ENCODE measurements around the gene ABCA6. TPM values are rescaled to one million over a fixed set of nuclear protein-coding genes. Genes with fewer than 3 reads are reported as not detected.

The ABCA6 gene
- total RNA-seq, 3 donors from 2014 or later, result 5.4 to 21.3 (median 7.7) TPM

DNA sequence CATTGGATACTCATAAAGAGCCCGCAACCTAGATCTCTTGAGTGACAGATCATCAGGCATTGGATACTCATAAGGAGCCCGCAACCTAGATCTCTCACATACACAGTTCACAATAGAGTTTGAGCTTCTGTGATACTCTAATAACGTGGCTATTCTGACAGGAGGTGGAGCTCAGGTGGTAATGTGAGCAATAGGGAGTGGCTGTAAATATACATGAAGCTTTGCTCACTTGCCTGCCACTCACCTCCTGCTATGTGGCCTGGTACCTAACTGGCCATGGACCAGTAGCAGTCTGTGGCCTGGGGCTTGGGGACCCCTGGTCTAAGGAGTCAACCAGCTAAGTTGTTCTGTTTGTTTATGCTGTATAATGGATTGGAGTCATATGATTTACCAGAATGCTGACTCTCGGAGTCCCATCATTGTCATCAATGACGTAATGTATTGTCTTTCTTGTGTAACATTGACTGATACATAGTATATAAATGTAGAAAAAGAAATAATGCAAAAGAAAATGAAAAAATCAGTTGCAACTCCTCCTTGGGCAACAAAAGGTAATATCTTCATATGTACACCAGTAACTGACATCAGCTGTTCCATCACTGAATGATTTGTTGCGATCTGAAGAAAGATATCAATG, 98.5 kb downstream of the ABCA6 start:
- H3K9me3 ChIP-seq, result peaks cover 1% of the 10 kb centered on the region
- DNase-seq (no peak), ATAC-seq (no peak)
- no peaks in the 10 kb centered on the region for H3K36me3 ChIP-seq (ENCODE audit: low read depth)
- peaks cover 7% of the 10 kb centered on the region for H3K4me1 ChIP-seq (ENCODE audit: low read depth)
- TF ChIP-seq, protein P1, sequence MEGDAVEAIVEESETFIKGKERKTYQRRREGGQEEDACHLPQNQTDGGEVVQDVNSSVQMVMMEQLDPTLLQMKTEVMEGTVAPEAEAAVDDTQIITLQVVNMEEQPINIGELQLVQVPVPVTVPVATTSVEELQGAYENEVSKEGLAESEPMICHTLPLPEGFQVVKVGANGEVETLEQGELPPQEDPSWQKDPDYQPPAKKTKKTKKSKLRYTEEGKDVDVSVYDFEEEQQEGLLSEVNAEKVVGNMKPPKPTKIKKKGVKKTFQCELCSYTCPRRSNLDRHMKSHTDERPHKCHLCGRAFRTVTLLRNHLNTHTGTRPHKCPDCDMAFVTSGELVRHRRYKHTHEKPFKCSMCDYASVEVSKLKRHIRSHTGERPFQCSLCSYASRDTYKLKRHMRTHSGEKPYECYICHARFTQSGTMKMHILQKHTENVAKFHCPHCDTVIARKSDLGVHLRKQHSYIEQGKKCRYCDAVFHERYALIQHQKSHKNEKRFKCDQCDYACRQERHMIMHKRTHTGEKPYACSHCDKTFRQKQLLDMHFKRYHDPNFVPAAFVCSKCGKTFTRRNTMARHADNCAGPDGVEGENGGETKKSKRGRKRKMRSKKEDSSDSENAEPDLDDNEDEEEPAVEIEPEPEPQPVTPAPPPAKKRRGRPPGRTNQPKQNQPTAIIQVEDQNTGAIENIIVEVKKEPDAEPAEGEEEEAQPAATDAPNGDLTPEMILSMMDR (IDR thresholded peaks at IDR 0.05), result no peak
- intact Hi-C loops (cut with DNase I, micrococcal nuclease), result no loop called here
- H3K4me3 ChIP-seq, result no peak overlapping the region

DNA sequence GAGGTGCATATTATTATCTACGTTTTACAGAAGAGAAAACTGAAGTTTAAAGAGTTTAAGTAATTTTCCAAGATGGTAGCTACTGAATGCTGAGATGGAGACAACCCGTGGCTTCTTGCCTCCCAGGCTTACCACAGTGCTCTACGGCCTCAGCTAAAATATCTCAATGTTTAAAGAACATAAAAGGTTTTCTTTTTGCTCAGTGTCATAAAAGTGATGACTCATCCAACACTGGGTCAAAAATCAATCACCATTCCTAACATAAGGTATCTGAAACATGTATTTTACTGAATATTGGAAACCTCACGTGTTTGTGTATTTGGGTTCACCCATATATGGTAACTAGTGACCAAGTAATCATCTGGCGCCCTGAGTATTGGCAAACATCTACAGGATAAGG, 99.4 kb downstream of the ABCA6 start:
- Histone ChIP-seq H3K4me1 (ENCODE audit: low read depth) (no peaks in the 10 kb centered on the region), H3K4me3 (no peak overlapping the region), H3K9me3 (no peaks in the 10 kb centered on the region), H3K36me3 (ENCODE audit: low read depth) (no peaks in the 10 kb centered on the region)
- DNase-seq (no peak), ATAC-seq (peak; percentile 69)
- TF ChIP-seq, protein P1 (IDR thresholded peaks at IDR 0.05), result no peak
- intact Hi-C loops (cut with DNase I, micrococcal nuclease), result no loop called here

DNA sequence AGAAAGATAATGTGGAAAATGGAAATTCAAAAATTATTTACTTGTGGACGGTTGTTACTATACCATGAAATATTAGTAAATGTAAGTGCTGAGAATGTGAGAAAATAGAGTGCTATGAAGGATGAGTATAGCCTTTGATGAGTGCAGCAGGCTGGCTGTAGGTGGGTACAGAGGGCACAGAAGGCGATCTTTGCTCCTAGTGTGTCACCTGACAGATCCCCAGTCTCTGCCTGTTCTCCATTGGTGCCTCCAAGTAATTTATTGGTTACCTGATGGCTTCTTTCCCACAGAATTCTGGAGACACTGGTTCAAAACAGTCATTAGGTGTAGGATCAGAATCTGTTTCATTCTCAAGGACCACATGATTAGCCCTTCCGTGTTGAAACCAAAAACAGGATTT, 109.9 kb downstream of the ABCA6 start:
- intact Hi-C loops (cut with DNase I, micrococcal nuclease), result no loop called here
- Histone ChIP-seq H3K9me3 (no peaks in the 10 kb centered on the region), H3K36me3 (ENCODE audit: low read depth) (no peaks in the 10 kb centered on the region), H3K4me3 (no peak overlapping the region), H3K4me1 (ENCODE audit: low read depth) (no peaks in the 10 kb centered on the region)
- no peak for DNase-seq
- no peak for ATAC-seq
- TF ChIP-seq, protein P1 (IDR thresholded peaks at IDR 0.05), result no peak

DNA sequence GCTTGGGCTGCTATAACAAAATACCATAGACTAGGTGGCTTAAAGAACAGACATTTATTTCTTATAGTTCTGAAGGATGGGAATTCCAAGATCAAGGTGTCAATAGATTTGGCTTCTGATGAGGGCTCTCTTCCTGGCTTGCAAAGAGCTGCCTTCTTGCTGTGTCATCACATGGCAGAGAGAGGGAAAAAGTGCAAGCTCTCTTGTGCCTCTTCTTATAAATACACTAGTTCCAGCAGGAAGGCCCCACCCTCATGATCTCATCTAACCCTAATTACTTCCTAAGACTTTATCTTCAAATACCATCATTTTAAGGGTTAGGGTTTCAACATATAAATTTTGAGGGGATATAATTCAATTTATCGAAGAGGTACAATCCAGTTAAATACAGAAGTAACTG, 111.5 kb downstream of the ABCA6 start:
- TF ChIP-seq, protein P1 (IDR thresholded peaks at IDR 0.05), result no peak
- ATAC-seq, result no peak
- Histone ChIP-seq H3K4me3 (no peak overlapping the region), H3K36me3 (ENCODE audit: low read depth) (no peaks in the 10 kb centered on the region), H3K9me3 (no peaks in the 10 kb centered on the region), H3K4me1 (ENCODE audit: low read depth) (no peaks in the 10 kb centered on the region)
- no peak for DNase-seq
- intact Hi-C loops (cut with DNase I, micrococcal nuclease), result no loop called here

Small RNA genes within 50 kb of the gene (microRNA-seq; reads per million reads assigned to microRNA genes)
- gene MIR4524A (not detected), gene MIR4524B (not detected)

Other genes starting within 250 kb of the ABCA6 start
- 10 to 100 TPM in 2 of 3 donors, 1 to 10 TPM in 1; 6.0 to 42.1 (median 13.1) TPM for gene ABCA8, start 186.5 kb downstream of the ABCA6 start, total RNA-seq
- gene ABCA9, start 81.0 kb downstream of the ABCA6 start, total RNA-seq, result 10 to 100 TPM in 1 of 3 donors, 1 to 10 TPM in 2; 2.0 to 20.0 (median 3.6) TPM
- gene ABCA10, start 86.9 kb upstream of the ABCA6 start, total RNA-seq, result 10 to 100 TPM in 1 of 3 donors, 1 to 10 TPM in 2; 3.1 to 14.2 (median 6.1) TPM
- 100 to 1,000 TPM in 1 of 3 donors, 10 to 100 TPM in 2; 46.2 to 100 (median 52.7) TPM for gene ABCA5, start 185.2 kb upstream of the ABCA6 start, total RNA-seq

All from mucosa of descending colon (tissue), 3 donors.